Neural progenitor cell (in vitro differentiated cells): Measurements from ENCODE around the gene JMJD8. TPM values are rescaled to one million over a fixed set of nuclear protein-coding genes. Genes with fewer than 3 reads are reported as not detected.

Experiments used
- DNase-seq: peaks from one replicate; pipeline ENCODE4 v3.0.0-alpha.2; 2016; ENCODE audit warnings: low spot score
- H2AFZ ChIP-seq: fragments of 200-600 bp; sonication (generic); replicated peaks from 2 replicates; pipeline ENCODE4 v1.6.1; 2016; ENCODE audit warnings: antibody characterized with exemption
- H3F3A ChIP-seq: fragments of 200-600 bp; sonication (generic); 2 replicates; pipeline ENCODE4 v1.6.1; 2016; ENCODE audit warnings: antibody characterized with exemption, low read depth
- H3K27ac ChIP-seq: fragments of 200-600 bp; sonication (generic); 2 replicates; pipeline ENCODE4 v1.5.1; 2016; ENCODE audit warnings: mild to moderate bottlenecking
- H3K27me3 ChIP-seq: fragments of 200-600 bp; sonication (generic); 2 replicates; pipeline ENCODE4 v1.6.1; 2016; ENCODE audit warnings: mild to moderate bottlenecking, moderate library complexity
- H3K36me3 ChIP-seq: fragments of 200-600 bp; sonication (generic); 2 replicates; pipeline ENCODE4 v1.5.1; 2016
- H3K4me1 ChIP-seq: fragments of 200-600 bp; sonication (generic); 2 replicates; pipeline ENCODE4 v1.6.1; 2016; ENCODE audit warnings: mixed run types
- H3K4me2 ChIP-seq: fragments of 200-600 bp; sonication (generic); 2 replicates; pipeline ENCODE4 v1.6.1; 2016
- H3K4me3 ChIP-seq: fragments of 200-600 bp; sonication (generic); 2 replicates; pipeline ENCODE4 v1.5.1; 2016
- H3K79me2 ChIP-seq: fragments of 200-600 bp; sonication (generic); 2 replicates; pipeline ENCODE4 v1.6.1; 2016; ENCODE audit warnings: low read depth
- H3K9ac ChIP-seq: fragments of 200-600 bp; sonication (generic); 2 replicates; pipeline ENCODE4 v1.6.1; 2016
- H3K9me3 ChIP-seq: fragments of 200-600 bp; sonication (generic); 2 replicates; pipeline ENCODE4 v1.5.1; 2016; ENCODE audit warnings: low read depth
- H4K20me1 ChIP-seq: fragments of 200-600 bp; sonication (generic); 2 replicates; pipeline ENCODE4 v1.6.1; 2016; ENCODE audit warnings: low read depth
- H3K27ac Mint-ChIP-seq: 3 replicates; pipeline ENCODE4 v1.8.0; 2021; ENCODE audit warnings: mixed read lengths
- H3K27me3 Mint-ChIP-seq: 2 replicates; pipeline ENCODE4 v1.8.0; 2022; ENCODE audit warnings: low read depth, mild to moderate bottlenecking, inconsistent platforms, moderate library complexity, mixed read lengths; ENCODE audit not compliant: insufficient read depth
- H3K36me3 Mint-ChIP-seq: 3 replicates; pipeline ENCODE4 v1.8.0; 2021; ENCODE audit warnings: mixed read lengths
- H3K4me1 Mint-ChIP-seq: 3 replicates; pipeline ENCODE4 v1.8.0; 2021; ENCODE audit warnings: mixed read lengths
- H3K4me3 Mint-ChIP-seq: 3 replicates; pipeline ENCODE4 v1.8.0; 2021; ENCODE audit warnings: mild to moderate bottlenecking, moderate library complexity, mixed read lengths
- H3K9me3 Mint-ChIP-seq: 3 replicates; pipeline ENCODE4 v1.8.0; 2020; ENCODE audit warnings: mixed read lengths
- EZH2 ChIP-seq: fragments of 200-600 bp; sonication (generic); IDR thresholded peaks from 2 replicates; pipeline ENCODE4 v1.6.1; 2017; ENCODE audit warnings: antibody characterized with exemption, mild to moderate bottlenecking, moderate library complexity
- EZH2phosphoT487 ChIP-seq: fragments of 200-600 bp; sonication (generic); IDR thresholded peaks from 2 replicates; pipeline ENCODE4 v1.6.1; 2017; ENCODE audit warnings: antibody characterized with exemption
- total RNA-seq: library from RNA; depleted of rRNA; stranded (reverse); fragments of >200 nt; gene quantifications from 2 replicates; pipeline ENCODE4 v1.2.3, GENCODE V29; 2015; ENCODE audit warnings: low replicate concordance
- TF ChIP-seq, protein P1 (sequence below): fragments of 200-600 bp; sonication (generic); IDR thresholded peaks from 2 replicates; pipeline ENCODE4 v1.5.1; 2017; ENCODE audit warnings: antibody characterized with exemption, mild to moderate bottlenecking

The JMJD8 gene
- total RNA-seq, 1 donor from 2014 or later = 32.1 TPM

- Histone ChIP-seq H3K27me3 (peaks cover 95% of the 10 kb centered on the region), H2AFZ (no peak overlapping the region), H3F3A (peaks cover 26% of the 10 kb centered on the region), H3K4me2 (peak overlapping the region; percentile 76), H3K79me2 (no peaks in the 10 kb centered on the region), H3K4me1 (peaks cover 8% of the 10 kb centered on the region), H3K27ac (no peak overlapping the region), H3K4me3 (peak overlapping the region; percentile 44), H3K9ac (no peak overlapping the region), H3K36me3 (no peaks in the 10 kb centered on the region), H3K9me3 (no peaks in the 10 kb centered on the region), H4K20me1 (peaks cover 24% of the 10 kb centered on the region)
- Mint-ChIP-seq H3K4me3 (no peak overlapping the region), H3K36me3 (no peaks in the 10 kb centered on the region), H3K27ac (no peak overlapping the region), H3K9me3 (no peaks in the 10 kb centered on the region), H3K27me3 (peaks cover 41% of the 10 kb centered on the region), H3K4me1 (peaks cover 8% of the 10 kb centered on the region)
- TF ChIP-seq, protein P1, sequence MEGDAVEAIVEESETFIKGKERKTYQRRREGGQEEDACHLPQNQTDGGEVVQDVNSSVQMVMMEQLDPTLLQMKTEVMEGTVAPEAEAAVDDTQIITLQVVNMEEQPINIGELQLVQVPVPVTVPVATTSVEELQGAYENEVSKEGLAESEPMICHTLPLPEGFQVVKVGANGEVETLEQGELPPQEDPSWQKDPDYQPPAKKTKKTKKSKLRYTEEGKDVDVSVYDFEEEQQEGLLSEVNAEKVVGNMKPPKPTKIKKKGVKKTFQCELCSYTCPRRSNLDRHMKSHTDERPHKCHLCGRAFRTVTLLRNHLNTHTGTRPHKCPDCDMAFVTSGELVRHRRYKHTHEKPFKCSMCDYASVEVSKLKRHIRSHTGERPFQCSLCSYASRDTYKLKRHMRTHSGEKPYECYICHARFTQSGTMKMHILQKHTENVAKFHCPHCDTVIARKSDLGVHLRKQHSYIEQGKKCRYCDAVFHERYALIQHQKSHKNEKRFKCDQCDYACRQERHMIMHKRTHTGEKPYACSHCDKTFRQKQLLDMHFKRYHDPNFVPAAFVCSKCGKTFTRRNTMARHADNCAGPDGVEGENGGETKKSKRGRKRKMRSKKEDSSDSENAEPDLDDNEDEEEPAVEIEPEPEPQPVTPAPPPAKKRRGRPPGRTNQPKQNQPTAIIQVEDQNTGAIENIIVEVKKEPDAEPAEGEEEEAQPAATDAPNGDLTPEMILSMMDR = no peak
- peak; percentile 64 for TF ChIP-seq EZH2phosphoT487
- peak; percentile 78 for TF ChIP-seq EZH2
- DNase-seq = no peak
Measured at GRCh38 chr16:694863-695354, 10.8 kb upstream of the JMJD8 start.

- Histone ChIP-seq H3K4me1 (peaks cover 8% of the 10 kb centered on the region), H3F3A (peaks cover 32% of the 10 kb centered on the region), H3K27me3 (peaks cover 89% of the 10 kb centered on the region), H2AFZ (no peak overlapping the region), H4K20me1 (peaks cover 18% of the 10 kb centered on the region), H3K27ac (no peak overlapping the region), H3K4me2 (peak overlapping the region; percentile 76), H3K4me3 (peak overlapping the region; percentile 44), H3K9ac (no peak overlapping the region), H3K9me3 (no peaks in the 10 kb centered on the region), H3K79me2 (peaks cover 2% of the 10 kb centered on the region), H3K36me3 (no peaks in the 10 kb centered on the region)
- TF ChIP-seq EZH2phosphoT487 (peak; percentile 86), EZH2 (peak; percentile 93)
- TF ChIP-seq, protein P1 = no peak
- H3K36me3 Mint-ChIP-seq = no peaks in the 10 kb centered on the region
- H3K4me3 Mint-ChIP-seq = peak overlapping the region; percentile 70
- H3K27ac Mint-ChIP-seq = no peak overlapping the region
- H3K4me1 Mint-ChIP-seq = peaks cover 11% of the 10 kb centered on the region
- no peaks in the 10 kb centered on the region for H3K9me3 Mint-ChIP-seq
- peaks cover 40% of the 10 kb centered on the region for H3K27me3 Mint-ChIP-seq
- DNase-seq = peak; percentile 69
Measured at GRCh38 chr16:694187-694862, 10.2 kb upstream of the JMJD8 start.

DNA sequence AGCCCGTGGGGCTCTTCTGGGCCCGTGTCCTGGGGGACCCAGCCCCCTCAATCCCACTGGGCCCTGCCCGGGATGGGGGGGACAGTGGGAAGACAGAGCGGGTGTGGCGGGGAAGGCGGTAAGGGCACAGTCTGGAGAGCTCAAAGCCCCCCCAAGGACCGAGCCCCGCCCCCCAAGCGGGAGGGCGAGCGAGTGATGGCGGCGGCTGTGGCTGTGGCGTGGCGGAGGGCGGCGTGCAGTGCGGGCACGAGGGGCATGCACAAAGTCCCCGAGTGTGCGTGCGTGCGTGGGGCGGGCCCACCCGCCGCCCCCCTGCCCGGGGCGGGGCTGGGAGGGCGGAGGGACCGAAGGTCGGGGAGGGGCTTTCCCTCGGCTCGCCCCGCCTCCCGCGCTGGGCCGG, 9.6 kb upstream of the JMJD8 start:
- Histone ChIP-seq H4K20me1 (peaks cover 13% of the 10 kb centered on the region), H3K79me2 (peaks cover 7% of the 10 kb centered on the region), H3K9me3 (no peaks in the 10 kb centered on the region), H2AFZ (no peak overlapping the region), H3K27me3 (peaks cover 84% of the 10 kb centered on the region), H3K9ac (no peak overlapping the region), H3F3A (peaks cover 32% of the 10 kb centered on the region), H3K36me3 (no peaks in the 10 kb centered on the region), H3K4me3 (peak overlapping the region; percentile 44), H3K27ac (no peak overlapping the region), H3K4me1 (peaks cover 8% of the 10 kb centered on the region), H3K4me2 (peak overlapping the region; percentile 76)
- H3K9me3 Mint-ChIP-seq = no peaks in the 10 kb centered on the region
- no peak overlapping the region for H3K27ac Mint-ChIP-seq
- H3K36me3 Mint-ChIP-seq = no peaks in the 10 kb centered on the region
- H3K27me3 Mint-ChIP-seq = peaks cover 37% of the 10 kb centered on the region
- H3K4me3 Mint-ChIP-seq = no peak overlapping the region
- peaks cover 15% of the 10 kb centered on the region for H3K4me1 Mint-ChIP-seq
- TF ChIP-seq, protein P1 = no peak
- TF ChIP-seq EZH2phosphoT487 (no peak), EZH2 (no peak)
- DNase-seq = no peak
